ENCODE results near the gene TRABD2B. TPM values are rescaled to one million over a fixed set of nuclear protein-coding genes. Genes with fewer than 3 reads are reported as not detected.
A peak's percentile ranks its signal among the peaks of the same experiment; 100 is the strongest.
"Not testable (repeated sequence)": the region's sequence is repeated elsewhere in the genome, so short reads cannot be mapped to it uniquely, and the experiment has no call there.

Gene TRABD2B
- total and polyA plus RNA-seq, 8 donors = 1.6 to 3.8 (median 3.0) TPM

DNA sequence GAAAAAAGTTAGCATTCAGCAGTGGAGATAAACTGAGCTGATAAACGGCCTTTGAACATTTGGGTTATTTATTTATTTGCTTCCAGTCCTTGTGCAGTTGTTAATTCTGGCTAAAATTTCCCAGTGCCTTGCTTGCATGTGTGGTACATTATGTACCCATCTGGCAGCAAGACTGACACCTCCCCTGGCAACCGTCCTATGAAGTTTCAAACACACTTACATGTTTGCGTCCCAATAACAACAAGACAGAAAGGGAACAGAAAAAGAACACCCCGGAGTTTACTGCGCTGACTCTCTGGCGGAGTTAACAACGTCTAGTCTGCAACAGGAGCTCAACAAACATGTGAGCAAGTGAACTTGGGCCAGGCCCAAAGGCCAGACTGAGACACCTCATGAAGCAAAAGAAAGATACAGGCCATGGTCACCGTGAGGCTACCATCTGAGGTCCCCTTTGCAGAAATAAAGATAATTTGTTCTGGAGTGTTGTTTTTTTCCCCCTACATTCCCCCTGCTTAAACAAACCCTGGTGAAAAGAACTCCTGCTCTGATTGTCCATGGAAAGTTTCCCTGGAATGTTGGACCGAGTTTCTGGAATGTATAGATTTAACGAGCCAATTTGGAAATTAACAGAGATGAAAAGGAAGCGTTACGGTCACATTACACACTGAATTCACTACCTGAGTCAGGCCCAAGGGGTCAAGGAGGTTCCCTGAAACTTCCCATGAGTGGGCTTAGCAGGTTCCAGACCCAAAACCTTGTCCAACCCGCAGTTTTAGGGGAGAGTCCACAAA is 33.4 kb downstream of the TRABD2B start:
- ATAC-seq = peak; percentile 44 to 94 (median 82)
- DNase-seq = peak in 3 of 6 donors; percentile 45 to 71 (median 61)
- no peak for FAIRE-seq
- Histone ChIP-seq H3K4me1 (peaks cover 0 to 7% (median 0%) of the 10 kb centered on the region in 3 donors), H3K4me3 (no peak overlapping the region), H3K27ac (peak overlapping the region; percentile 51 to 58 (median 56)), H3K36me3 (no peaks in the 10 kb centered on the region), H3K27me3 (no peaks in the 10 kb centered on the region), H3K9me3 (no peaks in the 10 kb centered on the region)
- 23 to 35% methylated on average over 13 of the region's 13 CpGs for WGBS, 2 donors
- intact Hi-C loops (cut with DNase I) = no loop called here
- no peak for TF ChIP-seq CTCF (IDR thresholded peaks at IDR 0.05)

- intact Hi-C loops (cut with DNase I) = no loop called here
- no peak for TF ChIP-seq CTCF (IDR thresholded peaks at IDR 0.05)
- Histone ChIP-seq H3K27me3 (no peaks in the 10 kb centered on the region), H3K4me3 (no peak overlapping the region), H3K9me3 (no peaks in the 10 kb centered on the region), H3K27ac (peak overlapping the region; percentile 15 to 58 (median 54)), H3K4me1 (peaks cover 0 to 7% (median 0%) of the 10 kb centered on the region in 3 donors), H3K36me3 (no peaks in the 10 kb centered on the region)
- ATAC-seq (peak in 3 of 4 donors; percentile 31 to 34 (median 33)), DNase-seq (no peak), FAIRE-seq (no peak)
- WGBS, 2 donors = 44 to 49% methylated on average over 5 of the region's 5 CpGs
Observed at GRCh38 chr1:47962750-47963492, 34.3 kb downstream of the TRABD2B start.

DNA sequence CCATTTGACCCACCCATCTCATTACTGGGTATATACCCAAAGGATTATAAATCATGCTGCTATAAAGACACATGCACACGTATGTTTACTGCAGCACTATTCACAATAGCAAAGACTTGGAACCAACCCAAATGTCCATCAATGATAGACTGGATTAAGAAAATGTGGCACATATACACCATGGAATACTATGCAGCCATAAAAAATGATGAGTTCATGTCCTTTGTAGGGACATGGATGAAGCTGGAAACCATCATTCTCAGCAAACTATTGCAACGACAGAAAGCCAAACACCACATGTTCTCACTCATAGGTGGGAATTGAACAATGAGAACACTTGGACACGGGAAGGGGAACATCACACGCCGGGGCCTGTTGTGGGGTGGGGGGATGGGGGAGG is 35.4 kb downstream of the TRABD2B start:
- H3K4me3 ChIP-seq; DNase-seq; intact Hi-C loops (cut with DNase I); ATAC-seq; FAIRE-seq; H3K4me1 ChIP-seq; H3K27me3 ChIP-seq; H3K36me3 ChIP-seq; H3K27ac ChIP-seq; H3K9me3 ChIP-seq: not testable (repeated sequence)
- WGBS, 2 donors = 93 to 94% methylated on average over 4 to 5 of the region's 5 CpGs

- H3K9me3 ChIP-seq; H3K27ac ChIP-seq; H3K27me3 ChIP-seq; FAIRE-seq; ATAC-seq; H3K4me1 ChIP-seq; DNase-seq; H3K4me3 ChIP-seq; H3K36me3 ChIP-seq; intact Hi-C loops (cut with DNase I): not testable (repeated sequence)
- 89 to 93% methylated on average over 5 of the region's 6 CpGs for WGBS, 2 donors
Observed at GRCh38 chr1:47956491-47956890, 40.7 kb downstream of the TRABD2B start.

DNA sequence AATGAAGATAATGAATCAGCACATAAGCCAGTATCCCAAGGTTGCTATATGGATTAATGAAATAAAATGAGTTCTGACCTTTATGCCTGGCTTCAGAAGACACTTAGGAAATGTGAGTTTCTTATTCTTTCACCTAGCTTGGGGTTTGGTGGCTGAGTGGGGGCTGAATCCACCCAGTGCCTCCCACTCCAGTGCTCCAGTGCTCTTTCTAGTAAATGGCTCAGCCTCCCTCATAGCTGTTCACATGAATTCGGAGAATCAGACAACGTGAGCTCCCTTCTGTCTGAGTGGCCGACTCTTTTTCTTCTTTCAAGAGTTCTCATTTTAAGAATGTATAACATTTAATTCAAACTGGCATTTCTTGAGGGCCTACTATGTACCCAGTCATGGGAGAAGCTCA is 43.5 kb downstream of the TRABD2B start:
- no peak for FAIRE-seq
- Histone ChIP-seq H3K27ac (no peak overlapping the region), H3K36me3 (no peaks in the 10 kb centered on the region), H3K4me1 (no peaks in the 10 kb centered on the region), H3K4me3 (no peak overlapping the region), H3K9me3 (no peaks in the 10 kb centered on the region), H3K27me3 (no peaks in the 10 kb centered on the region)
- ATAC-seq = no peak
- no peak for TF ChIP-seq CTCF (IDR thresholded peaks at IDR 0.05)
- WGBS, 2 donors = 89% methylated on average over 3 of the region's 3 CpGs
- intact Hi-C loops (cut with DNase I) = no loop called here
- no peak for DNase-seq
